Activated CD4-positive, alpha-beta memory T cell treated with anti-CD3 and anti-CD28 coated beads for 36 hours (primary cell): ENCODE results near the gene MAD2L2. TPM values are rescaled to one million over a fixed set of nuclear protein-coding genes. Genes with fewer than 3 reads are reported as not detected.

Source experiments
- total RNA-seq, 2 experiments: library from RNA; stranded (reverse); gene quantifications; one replicate each; pipeline ENCODE4 v1.2.3, GENCODE V29; 2021

The MAD2L2 gene
- total RNA-seq, 2 experiments from 2014 or later: 88.5 to 93.2 TPM

Other genes starting within 250 kb of the MAD2L2 start
- gene DISP3, start 202.0 kb downstream of the MAD2L2 start, total RNA-seq: under 1 TPM; 0.07 to 0.21 TPM
- gene FBXO2, start 26.7 kb downstream of the MAD2L2 start, total RNA-seq: 1 to 10 TPM; 1.8 to 2.5 TPM
- gene FBXO44, start 26.3 kb downstream of the MAD2L2 start, total RNA-seq: 10 to 100 TPM; 16.8 to 18.6 TPM
- 10 to 100 TPM; 14.1 to 15.1 TPM for gene FBXO6, start 16.9 kb downstream of the MAD2L2 start, total RNA-seq
- under 1 TPM; 0.05 to 0.07 TPM for gene DRAXIN, start 10.6 kb upstream of the MAD2L2 start, total RNA-seq
- gene AGTRAP, start 55.0 kb upstream of the MAD2L2 start, total RNA-seq: 10 to 100 TPM; 16.5 to 18.0 TPM
- not detected for gene C1orf167, start 81.0 kb upstream of the MAD2L2 start, total RNA-seq
- gene MTHFR, start 124.8 kb upstream of the MAD2L2 start, total RNA-seq: 10 to 100 TPM; 12.8 to 13.3 TPM
- 10 to 100 TPM; 11.3 to 11.6 TPM for gene CLCN6, start 125.0 kb upstream of the MAD2L2 start, total RNA-seq
- gene NPPA, start 166.6 kb upstream of the MAD2L2 start, total RNA-seq: not detected
- gene NPPB, start 177.8 kb upstream of the MAD2L2 start, total RNA-seq: not detected
- gene KIAA2013, start 245.3 kb upstream of the MAD2L2 start, total RNA-seq: 10 to 100 TPM; 22.9 to 23.4 TPM